OCI-LY7 (cell line): ENCODE data around the gene SFT2D3.

Experiments used
- EZH2phosphoT487 ChIP-seq: fragments of 200-600 bp; sonication (generic); IDR thresholded peaks from 2 replicates; pipeline ENCODE4 v1.6.1; 2018; ENCODE audit warnings: low read depth, borderline replicate concordance, mild to moderate bottlenecking, mixed run types, antibody characterized with exemption, low read length, moderate library complexity, mixed read lengths
- TF ChIP-seq, protein P1 (sequence below): fragments of 200-600 bp; sonication (generic); conservative IDR thresholded peaks from 2 replicates; pipeline ENCODE4 v1.5.1; 2014; ENCODE audit warnings: mild to moderate bottlenecking, antibody characterized with exemption, low read length, moderate library complexity, mixed read lengths

DNA sequence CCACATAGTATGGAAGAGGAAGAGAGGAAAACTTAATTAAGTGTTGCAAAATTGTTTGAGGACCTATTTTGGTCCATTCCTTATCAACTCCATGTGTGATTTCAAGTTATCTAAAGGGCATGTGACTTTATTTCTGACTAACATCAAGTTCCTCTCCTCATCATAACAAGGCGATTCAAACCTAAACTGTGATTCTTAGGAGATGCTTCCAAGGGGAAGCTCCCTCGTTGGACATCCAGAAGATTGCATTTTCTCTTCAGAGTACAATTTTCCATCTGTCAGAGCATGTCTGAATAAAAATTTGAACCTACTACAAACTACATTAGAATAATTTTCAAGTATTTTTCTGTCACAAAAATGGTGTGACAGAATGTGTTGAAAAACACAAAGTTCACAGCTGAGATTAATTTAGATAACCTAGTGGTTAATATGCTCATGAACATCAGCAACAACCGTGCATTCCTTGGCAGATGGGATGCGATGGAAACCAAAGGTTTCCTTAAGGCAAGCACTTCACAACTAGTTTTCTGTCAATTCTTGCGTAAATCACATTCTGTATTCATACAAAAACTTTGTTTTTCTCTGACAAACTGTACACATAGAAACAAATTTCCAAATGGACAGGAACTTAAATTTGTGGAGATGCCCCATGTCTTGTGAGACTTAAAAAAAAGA lies 4.2 kb downstream of the SFT2D3 start:
- TF ChIP-seq, protein P1, sequence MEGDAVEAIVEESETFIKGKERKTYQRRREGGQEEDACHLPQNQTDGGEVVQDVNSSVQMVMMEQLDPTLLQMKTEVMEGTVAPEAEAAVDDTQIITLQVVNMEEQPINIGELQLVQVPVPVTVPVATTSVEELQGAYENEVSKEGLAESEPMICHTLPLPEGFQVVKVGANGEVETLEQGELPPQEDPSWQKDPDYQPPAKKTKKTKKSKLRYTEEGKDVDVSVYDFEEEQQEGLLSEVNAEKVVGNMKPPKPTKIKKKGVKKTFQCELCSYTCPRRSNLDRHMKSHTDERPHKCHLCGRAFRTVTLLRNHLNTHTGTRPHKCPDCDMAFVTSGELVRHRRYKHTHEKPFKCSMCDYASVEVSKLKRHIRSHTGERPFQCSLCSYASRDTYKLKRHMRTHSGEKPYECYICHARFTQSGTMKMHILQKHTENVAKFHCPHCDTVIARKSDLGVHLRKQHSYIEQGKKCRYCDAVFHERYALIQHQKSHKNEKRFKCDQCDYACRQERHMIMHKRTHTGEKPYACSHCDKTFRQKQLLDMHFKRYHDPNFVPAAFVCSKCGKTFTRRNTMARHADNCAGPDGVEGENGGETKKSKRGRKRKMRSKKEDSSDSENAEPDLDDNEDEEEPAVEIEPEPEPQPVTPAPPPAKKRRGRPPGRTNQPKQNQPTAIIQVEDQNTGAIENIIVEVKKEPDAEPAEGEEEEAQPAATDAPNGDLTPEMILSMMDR: no peak
- TF ChIP-seq EZH2phosphoT487: no peak
